Measurements from ENCODE around the gene RBBP6.

GRCh38 chr16:24520983-24521382, 18.4 kb upstream of the RBBP6 start:
- TF ChIP-seq, protein P1, sequence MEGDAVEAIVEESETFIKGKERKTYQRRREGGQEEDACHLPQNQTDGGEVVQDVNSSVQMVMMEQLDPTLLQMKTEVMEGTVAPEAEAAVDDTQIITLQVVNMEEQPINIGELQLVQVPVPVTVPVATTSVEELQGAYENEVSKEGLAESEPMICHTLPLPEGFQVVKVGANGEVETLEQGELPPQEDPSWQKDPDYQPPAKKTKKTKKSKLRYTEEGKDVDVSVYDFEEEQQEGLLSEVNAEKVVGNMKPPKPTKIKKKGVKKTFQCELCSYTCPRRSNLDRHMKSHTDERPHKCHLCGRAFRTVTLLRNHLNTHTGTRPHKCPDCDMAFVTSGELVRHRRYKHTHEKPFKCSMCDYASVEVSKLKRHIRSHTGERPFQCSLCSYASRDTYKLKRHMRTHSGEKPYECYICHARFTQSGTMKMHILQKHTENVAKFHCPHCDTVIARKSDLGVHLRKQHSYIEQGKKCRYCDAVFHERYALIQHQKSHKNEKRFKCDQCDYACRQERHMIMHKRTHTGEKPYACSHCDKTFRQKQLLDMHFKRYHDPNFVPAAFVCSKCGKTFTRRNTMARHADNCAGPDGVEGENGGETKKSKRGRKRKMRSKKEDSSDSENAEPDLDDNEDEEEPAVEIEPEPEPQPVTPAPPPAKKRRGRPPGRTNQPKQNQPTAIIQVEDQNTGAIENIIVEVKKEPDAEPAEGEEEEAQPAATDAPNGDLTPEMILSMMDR (conservative IDR thresholded peaks at IDR 0.05): no peak
- TF ChIP-seq EZH2 (IDR thresholded peaks at IDR 0.05; ENCODE audit: low read depth): no peak

Measured in PC-9 (cell line).